HG02610 (cell line): ENCODE results near the gene UCP2.

ENCODE experiments used
- ATAC-seq: cut with Tn5 transposase; IDR thresholded peaks from one replicate; pipeline ENCODE4 v1.9.1; 2021; ENCODE audit warnings: mild to moderate bottlenecking, moderate library complexity; ENCODE audit not compliant: unreplicated experiment

The UCP2 gene

GRCh38 chr11:73972620-73973449 lies 9.8 kb downstream of the UCP2 start:
- no peak for ATAC-seq

- ATAC-seq, result no peak
Measured at GRCh38 chr11:73972187-73972586, 10.5 kb downstream of the UCP2 start.

- no peak for ATAC-seq
Measured at GRCh38 chr11:73971175-73971719, 11.4 kb downstream of the UCP2 start.

DNA sequence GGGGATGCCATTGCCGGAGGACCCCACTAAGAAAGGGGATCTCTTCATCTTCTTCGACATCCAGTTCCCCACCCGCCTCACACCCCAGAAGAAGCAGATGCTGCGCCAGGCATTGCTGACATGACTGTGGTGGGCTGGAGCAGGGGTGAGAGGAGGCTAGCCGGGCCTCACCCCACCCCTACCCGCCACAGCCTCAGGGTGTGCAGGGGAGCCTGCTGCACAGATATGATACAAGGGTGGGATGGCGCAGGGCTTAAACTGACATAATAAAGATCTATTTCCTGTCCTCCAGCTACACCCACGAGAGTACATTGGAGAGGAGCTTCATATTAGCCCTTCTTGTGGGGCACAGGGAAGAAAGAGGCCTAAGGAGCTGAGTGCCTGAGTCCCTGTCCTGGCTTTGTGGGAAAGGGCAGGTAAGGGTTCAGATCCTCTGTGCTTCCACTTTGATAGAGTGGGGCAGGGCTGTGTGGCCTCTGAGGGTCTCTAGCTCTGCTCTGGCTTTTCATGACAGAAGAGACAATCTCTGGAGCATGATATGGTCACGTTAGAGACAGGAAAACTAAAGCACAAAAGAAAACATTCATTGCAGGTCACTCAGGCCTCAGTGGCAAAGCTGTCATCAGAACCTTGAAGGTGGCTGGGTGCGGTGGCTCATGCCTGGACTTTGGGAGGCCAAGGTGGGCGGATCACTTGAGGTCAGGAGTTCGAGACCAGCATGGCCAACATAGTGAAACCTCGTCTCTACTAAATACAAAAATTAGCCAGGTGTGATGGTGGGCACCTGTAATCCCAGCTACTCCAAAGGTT lies 12.4 kb downstream of the UCP2 start:
- ATAC-seq, result no peak

DNA sequence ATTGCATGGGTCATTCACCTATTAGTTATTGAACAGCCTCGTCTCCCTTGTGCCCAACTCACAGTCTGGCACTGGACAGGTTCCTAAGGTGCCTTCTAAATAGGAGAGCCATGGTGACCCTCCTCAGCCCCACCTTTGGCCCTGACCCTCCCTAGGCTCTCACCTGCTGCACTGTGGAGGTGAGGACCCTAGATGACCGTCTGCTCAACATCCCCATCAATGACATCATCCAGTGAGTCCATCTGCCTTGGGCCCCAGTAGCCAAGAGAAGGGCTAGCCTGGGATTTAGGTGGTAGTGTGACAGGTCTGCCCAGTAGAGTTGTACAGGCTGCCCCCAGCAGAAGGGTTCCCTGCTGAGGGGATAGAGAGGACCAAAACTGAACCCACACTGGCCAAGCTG lies 13.6 kb downstream of the UCP2 start:
- ATAC-seq, result no peak

DNA sequence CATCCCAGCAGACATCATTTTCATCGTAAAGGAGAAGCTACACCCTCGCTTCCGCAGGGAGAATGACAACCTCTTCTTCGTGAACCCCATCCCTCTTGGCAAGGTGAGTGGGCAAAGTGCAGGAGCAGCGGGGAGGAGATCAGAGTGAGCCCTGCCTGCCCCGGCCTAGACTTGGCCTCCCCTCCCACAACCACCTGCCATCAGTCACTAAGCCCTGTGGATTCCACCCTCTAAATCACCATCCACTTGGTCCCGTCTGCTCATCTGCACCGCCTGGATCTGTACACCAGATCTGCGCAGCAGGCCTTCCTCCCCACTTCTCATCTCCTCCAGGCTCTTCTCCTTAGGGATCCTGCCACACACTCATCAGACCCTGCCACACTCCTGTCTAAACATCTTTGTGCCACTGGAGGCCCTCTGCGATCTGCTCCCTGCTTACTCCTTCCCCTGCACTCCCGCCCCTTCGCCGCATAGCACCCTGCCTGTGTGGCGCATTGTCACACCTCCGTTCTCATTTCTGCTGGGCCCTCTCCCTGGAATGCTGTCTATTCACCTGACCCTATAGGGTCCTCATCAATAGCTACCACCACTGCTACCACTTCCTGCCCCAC lies 14.2 kb downstream of the UCP2 start:
- no peak for ATAC-seq

- no peak for ATAC-seq
Measured at GRCh38 chr11:73965764-73966121, 16.9 kb downstream of the UCP2 start.

DNA sequence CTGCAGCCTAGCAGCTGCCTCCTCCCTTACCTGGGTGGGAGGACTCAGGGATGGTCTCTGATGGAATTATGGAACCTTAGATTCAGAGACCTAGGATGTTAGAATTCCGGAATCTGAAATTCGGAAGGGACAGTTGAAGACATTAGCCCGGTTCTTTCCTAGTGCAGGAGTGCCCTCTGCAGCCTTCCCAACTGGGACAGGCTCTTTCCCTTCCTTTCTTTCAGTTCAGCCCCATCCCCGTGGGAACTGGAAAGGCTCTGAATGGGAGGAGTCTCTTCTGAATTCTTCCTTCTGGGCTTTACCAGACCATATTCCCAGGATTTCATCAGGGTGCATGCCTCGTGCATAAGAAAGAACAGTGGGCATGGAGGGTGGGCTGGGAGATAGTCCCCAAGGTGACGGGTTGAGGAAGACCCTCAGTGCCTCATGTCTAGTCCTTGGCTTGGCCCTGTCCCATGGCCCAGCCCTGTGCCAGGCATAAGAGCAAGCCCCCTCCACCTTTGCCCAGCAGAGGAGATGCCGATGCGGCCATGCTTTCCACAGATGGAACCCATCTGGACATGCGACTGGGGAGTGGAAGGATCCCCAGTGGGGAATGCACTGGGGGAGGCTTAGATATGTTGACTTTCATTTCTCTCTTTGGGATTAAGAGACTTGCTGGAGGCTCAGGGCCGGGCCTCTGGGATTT lies 17.4 kb downstream of the UCP2 start:
- no peak for ATAC-seq

GRCh38 chr11:73963861-73964260 lies 18.8 kb downstream of the UCP2 start:
- no peak for ATAC-seq

GRCh38 chr11:73962101-73962705 lies 20.4 kb downstream of the UCP2 start:
- no peak for ATAC-seq

DNA sequence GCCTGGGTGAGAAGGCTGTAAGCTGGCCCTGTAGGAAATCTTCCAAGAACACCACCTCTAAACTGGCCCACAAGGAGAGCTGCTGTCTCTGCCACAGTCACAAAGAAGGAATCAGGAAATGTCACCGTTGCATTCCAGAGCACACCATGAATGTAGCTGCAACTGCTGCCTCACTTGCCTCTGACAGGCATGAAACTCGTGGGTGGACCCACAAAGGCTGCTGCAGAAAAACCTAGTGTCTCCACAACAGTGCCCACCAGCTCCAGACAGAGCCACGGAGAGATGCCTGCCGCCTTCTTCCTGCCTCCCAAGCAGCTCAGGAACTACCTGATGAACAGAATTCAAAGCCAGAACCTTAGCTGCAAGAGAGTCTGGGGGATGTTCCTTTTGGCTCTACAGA lies 21.3 kb downstream of the UCP2 start:
- no peak for ATAC-seq

- no peak for ATAC-seq
Measured at GRCh38 chr11:73958521-73959141, 24.0 kb downstream of the UCP2 start.

GRCh38 chr11:73957654-73958361 lies 24.8 kb downstream of the UCP2 start:
- no peak for ATAC-seq

GRCh38 chr11:73956876-73957653 lies 25.6 kb downstream of the UCP2 start:
- ATAC-seq, result no peak

- ATAC-seq, result no peak
Measured at GRCh38 chr11:73951797-73952196, 30.8 kb downstream of the UCP2 start.

DNA sequence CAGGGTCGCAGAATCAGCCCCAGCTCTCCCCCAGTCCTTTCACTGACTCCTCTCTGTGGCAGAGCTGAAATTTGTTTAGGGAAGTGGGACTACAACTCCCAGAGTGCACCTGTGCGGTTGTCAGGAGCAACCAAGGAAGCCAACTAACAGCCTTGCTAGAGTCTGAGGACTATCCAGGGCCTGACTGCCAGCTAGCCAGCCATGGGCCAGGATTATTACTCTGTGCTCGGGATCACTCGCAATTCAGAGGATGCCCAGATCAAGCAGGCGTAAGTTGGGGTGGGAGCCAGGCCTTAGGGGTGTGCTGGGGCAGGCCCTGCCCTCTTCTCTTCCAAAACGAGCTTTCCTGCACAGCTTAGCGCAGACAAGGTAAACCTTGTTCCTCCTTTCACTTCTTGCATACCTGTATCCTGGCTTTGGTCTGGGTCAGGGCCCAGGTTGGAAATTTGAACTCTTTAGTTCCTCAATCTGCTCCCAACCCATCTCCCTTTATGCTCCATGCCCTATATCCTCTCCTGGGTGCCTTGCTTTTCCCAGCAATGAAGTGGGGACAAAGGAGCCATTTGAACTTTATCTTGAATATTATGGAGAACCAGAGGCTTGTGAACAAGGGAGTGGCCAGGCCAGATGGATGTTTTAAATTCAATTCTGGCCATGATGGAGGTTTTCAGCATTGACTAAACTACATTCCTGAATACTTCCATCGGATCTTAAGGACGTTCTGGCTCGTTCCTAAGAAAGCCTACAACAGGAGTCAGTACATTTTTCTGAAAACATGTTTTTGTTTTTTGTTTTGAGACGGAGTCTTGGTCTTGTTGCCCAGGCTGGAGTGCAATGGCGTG lies 31.6 kb downstream of the UCP2 start, which contains the start of gene DNAJB13:
TSS of gene DNAJB13 (plus strand) at position 158 of the 842 bp plus-strand sequence. CDS start at position 202, 44 bp downstream.
- peak; percentile 79 for ATAC-seq

GRCh38 chr11:73949912-73950311 lies 32.7 kb downstream of the UCP2 start:
- ATAC-seq, result no peak

DNA sequence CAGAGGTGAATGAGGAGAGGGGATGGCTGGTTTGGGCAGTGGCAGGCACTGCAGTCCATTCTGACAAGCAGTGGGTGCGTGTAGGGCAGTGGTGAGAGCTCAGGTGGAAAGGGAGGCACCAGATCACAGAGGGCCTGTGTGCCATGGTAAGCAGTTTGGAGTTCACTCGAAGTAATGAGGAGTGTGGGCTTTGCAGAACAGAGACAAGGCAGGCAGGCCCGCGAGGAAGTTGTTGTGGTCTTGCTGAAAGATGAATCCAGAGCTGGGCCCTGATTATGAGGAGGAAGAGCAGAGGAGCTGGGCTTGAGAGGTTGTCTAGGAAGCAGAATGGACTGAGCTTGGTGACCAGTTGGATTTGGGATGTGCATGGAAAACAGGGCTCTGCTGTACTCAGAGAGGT lies 33.4 kb downstream of the UCP2 start:
- no peak for ATAC-seq
